PC-9 (cell line): ENCODE results near the gene ZNF774. TPM values are rescaled to one million over a fixed set of nuclear protein-coding genes. Genes with fewer than 3 reads are reported as not detected.

Experiments used
- BruUV-seq: library from RNA; stranded (reverse); fragments of 400-500 nt; replicated peaks from 2 replicates; lab custom pipeline; 2021; lab: Mats Ljungman, UMichigan
- CTCF ChIA-PET: fragments of 300-600 bp; sonication (Branson Sonifier 250); formaldehyde crosslinking; loops from one replicate; lab custom pipeline; 2022; ENCODE audit warnings: antibody characterized with exemption; lab: Charles Lee
- POLR2A ChIA-PET: fragments of 300-600 bp; sonication (Branson Sonifier 250); formaldehyde crosslinking; loops from one replicate; lab custom pipeline; 2022; ENCODE audit warnings: antibody characterized with exemption; ENCODE audit not compliant: unreplicated experiment; lab: Charles Lee
- DNase-seq, 2 experiments: peaks; one replicate each; pipeline versions ENCODE4 v3.0.0 to v3.0.0-alpha.2; 2015 to 2022; ENCODE audit warnings: mixed read lengths in 1 of 2
- H2AFZ ChIP-seq: fragments of 200-600 bp; sonication (generic); 2 replicates; pipeline ENCODE4 v1.8.1; 2017; ENCODE audit warnings: antibody characterized with exemption
- H3F3A ChIP-seq: fragments of 200-600 bp; sonication (generic); 2 replicates; pipeline ENCODE4 v1.8.1; 2017; ENCODE audit warnings: antibody characterized with exemption, mild to moderate bottlenecking, low read depth; ENCODE audit not compliant: insufficient read depth
- H3K27ac ChIP-seq: fragments of 200-600 bp; sonication (generic); 2 replicates; pipeline ENCODE4 v1.6.1; 2016; ENCODE audit warnings: mixed run types
- H3K27me3 ChIP-seq: fragments of 200-600 bp; sonication (generic); 2 replicates; pipeline ENCODE4 v1.6.1; 2016; ENCODE audit warnings: low read depth, mixed run types; ENCODE audit not compliant: insufficient read depth
- H3K36me3 ChIP-seq: fragments of 200-600 bp; sonication (generic); 2 replicates; pipeline ENCODE4 v1.6.1; 2016; ENCODE audit warnings: low read depth, mixed run types
- H3K4me1 ChIP-seq: fragments of 200-600 bp; sonication (generic); replicated peaks from 2 replicates; pipeline ENCODE4 v1.6.1; 2016; ENCODE audit warnings: mixed run types; ENCODE audit not compliant: insufficient read depth
- H3K4me2 ChIP-seq: fragments of 200-600 bp; sonication (generic); 2 replicates; pipeline ENCODE4 v1.6.1; 2017; ENCODE audit warnings: mixed run types
- H3K4me3 ChIP-seq: fragments of 200-600 bp; sonication (generic); 2 replicates; pipeline ENCODE4 v1.6.1; 2016; ENCODE audit warnings: mixed run types
- H3K79me2 ChIP-seq: fragments of 200-600 bp; sonication (generic); 2 replicates; pipeline ENCODE4 v1.6.1; 2017; ENCODE audit warnings: low read depth, mixed run types
- H3K9me2 ChIP-seq: fragments of 200-600 bp; sonication (generic); 2 replicates; pipeline ENCODE4 v1.8.1; 2017; ENCODE audit warnings: mild to moderate bottlenecking; ENCODE audit not compliant: insufficient read depth
- H3K9me3 ChIP-seq: fragments of 200-600 bp; sonication (generic); 2 replicates; pipeline ENCODE4 v1.8.1; 2016; ENCODE audit warnings: low read depth; ENCODE audit not compliant: insufficient read depth
- H4K20me1 ChIP-seq: fragments of 200-600 bp; sonication (generic); 2 replicates; pipeline ENCODE4 v1.8.1; 2017; ENCODE audit not compliant: insufficient read depth
- CTCF ChIP-seq: fragments of 200-600 bp; sonication (generic); conservative IDR thresholded peaks from 2 replicates; pipeline ENCODE4 v1.6.1; 2017; ENCODE audit warnings: mixed run types, antibody characterized with exemption, mild to moderate bottlenecking, moderate library complexity
- EZH2 ChIP-seq: fragments of 200-600 bp; sonication (generic); IDR thresholded peaks from 2 replicates; pipeline ENCODE4 v1.8.0; 2017; ENCODE audit warnings: antibody characterized with exemption, low read depth
- intact Hi-C: fragments of 100-400 bp; cut with micrococcal nuclease; formaldehyde crosslinking; loops from one replicate; pipeline ENCODE4 v1.10.0; 2022; ENCODE audit not compliant: unreplicated experiment
- total RNA-seq: library from RNA; stranded (reverse); gene quantifications from 2 replicates; pipeline ENCODE4 v1.2.3, GENCODE V29; 2021

Gene ZNF774
- total RNA-seq, 1 experiment from 2014 or later, result 6.3 TPM

GRCh38 chr15:90365414-90366055, 13.5 kb downstream of the ZNF774 start:
- Histone ChIP-seq H3K9me2 (no peaks in the 10 kb centered on the region), H3K9me3 (no peaks in the 10 kb centered on the region), H3F3A (peaks cover 32% of the 10 kb centered on the region), H3K79me2 (no peaks in the 10 kb centered on the region), H3K4me2 (no peak overlapping the region), H4K20me1 (no peaks in the 10 kb centered on the region), H3K27ac (peak overlapping the region; percentile 94), H3K36me3 (no peaks in the 10 kb centered on the region), H3K4me3 (no peak overlapping the region), H3K27me3 (no peaks in the 10 kb centered on the region), H3K4me1 (peaks cover 41% of the 10 kb centered on the region), H2AFZ (no peak overlapping the region)
- ChIA-PET POLR2A (interaction anchor here (0.5 kb wide), 1 partner anchor 284 kb away, joined by 4 read pairs; no protein-coding TSS in a partner anchor), CTCF (no interaction called here)
- intact Hi-C loops, result no loop called here
- BruUV-seq, result no TSS peak
- no peak for DNase-seq
- no peak for TF ChIP-seq CTCF
- TF ChIP-seq EZH2, result no peak

GRCh38 chr15:90367576-90367975, 15.5 kb downstream of the ZNF774 start:
- H3K4me1 ChIP-seq, result peaks cover 27% of the 10 kb centered on the region
- no peak overlapping the region for H2AFZ ChIP-seq
- ChIA-PET POLR2A (interaction anchor here (0.5 to 0.7 kb wide), 2 partner anchors 21 to 170 kb away, joined by 4 read pairs; no protein-coding TSS in a partner anchor), CTCF (no interaction called here)
- intact Hi-C loops, result no loop called here
- no TSS peak for BruUV-seq
- no peaks in the 10 kb centered on the region for H3K9me2 ChIP-seq
- H4K20me1 ChIP-seq, result no peaks in the 10 kb centered on the region
- DNase-seq, result no peak
- H3K27me3 ChIP-seq, result no peaks in the 10 kb centered on the region
- no peak overlapping the region for H3K4me2 ChIP-seq
- no peaks in the 10 kb centered on the region for H3K79me2 ChIP-seq
- H3K36me3 ChIP-seq, result no peaks in the 10 kb centered on the region
- peaks cover 26% of the 10 kb centered on the region for H3F3A ChIP-seq
- no peak overlapping the region for H3K27ac ChIP-seq
- H3K4me3 ChIP-seq, result no peak overlapping the region
- no peaks in the 10 kb centered on the region for H3K9me3 ChIP-seq
- no peak for TF ChIP-seq EZH2
- no peak for TF ChIP-seq CTCF

- TF ChIP-seq EZH2 (no peak), CTCF (no peak)
- BruUV-seq, result no TSS peak
- DNase-seq, result no peak
- Histone ChIP-seq H3K9me3 (peaks cover 11% of the 10 kb centered on the region; the same call in 1 of the 2 replicates), H3K4me2 (no peak overlapping the region), H3K27me3 (no peaks in the 10 kb centered on the region), H3K4me3 (no peak overlapping the region), H3K9me2 (no peaks in the 10 kb centered on the region), H3K79me2 (no peaks in the 10 kb centered on the region), H2AFZ (no peak overlapping the region), H3K4me1 (no peaks in the 10 kb centered on the region), H3K36me3 (no peaks in the 10 kb centered on the region), H4K20me1 (no peaks in the 10 kb centered on the region), H3K27ac (no peak overlapping the region), H3F3A (no peaks in the 10 kb centered on the region)
- ChIA-PET CTCF (interaction anchor here (0.6 kb wide), 1 partner anchor 55 kb away, joined by 3 read pairs; no protein-coding TSS in a partner anchor), POLR2A (no interaction called here)
- intact Hi-C loops, result no loop called here
Measured at GRCh38 chr15:90375071-90375470, 23.0 kb downstream of the ZNF774 start.
